Effector memory CD4-positive, alpha-beta T cell (primary cell): ENCODE data around the gene EWSR1.
A peak's percentile ranks its signal among the peaks of the same experiment; 100 is the strongest.
"Not testable (repeated sequence)": the region's sequence is repeated elsewhere in the genome, so short reads cannot be mapped to it uniquely, and the experiment has no call there.

ENCODE experiments used
- DNase-seq, 3 donors: peaks; one replicate each; pipeline ENCODE4 v3.0.0-alpha.2; 2020
- H3K27ac ChIP-seq: 2 replicates; pipeline ENCODE4 v1.7.0; 2013; ENCODE audit warnings: mild to moderate bottlenecking, low read length, moderate library complexity; ENCODE audit not compliant: insufficient read depth, poor library complexity, severe bottlenecking
- H3K27me3 ChIP-seq: replicated peaks from 2 replicates; pipeline ENCODE4 v1.7.0; 2013; ENCODE audit warnings: mild to moderate bottlenecking, low read length; ENCODE audit not compliant: insufficient read depth, control insufficient read depth, poor library complexity, severe bottlenecking
- H3K36me3 ChIP-seq: 2 replicates; pipeline ENCODE4 v1.7.0; 2013; ENCODE audit warnings: mild to moderate bottlenecking, low read length, moderate library complexity; ENCODE audit not compliant: control insufficient read depth, insufficient read depth
- H3K4me1 ChIP-seq: 2 replicates; pipeline ENCODE4 v1.7.0; 2013; ENCODE audit warnings: low read length, mild to moderate bottlenecking; ENCODE audit not compliant: control insufficient read depth, insufficient read depth, poor library complexity, severe bottlenecking
- H3K4me3 ChIP-seq: 2 replicates; pipeline ENCODE4 v1.7.0; 2013; ENCODE audit warnings: low read length, low read depth, mild to moderate bottlenecking; ENCODE audit not compliant: insufficient read depth, poor library complexity, severe bottlenecking
- H3K9me3 ChIP-seq: 2 replicates; pipeline ENCODE4 v1.7.0; 2013; ENCODE audit warnings: mild to moderate bottlenecking, low read length, moderate library complexity; ENCODE audit not compliant: control insufficient read depth

Gene EWSR1

DNA sequence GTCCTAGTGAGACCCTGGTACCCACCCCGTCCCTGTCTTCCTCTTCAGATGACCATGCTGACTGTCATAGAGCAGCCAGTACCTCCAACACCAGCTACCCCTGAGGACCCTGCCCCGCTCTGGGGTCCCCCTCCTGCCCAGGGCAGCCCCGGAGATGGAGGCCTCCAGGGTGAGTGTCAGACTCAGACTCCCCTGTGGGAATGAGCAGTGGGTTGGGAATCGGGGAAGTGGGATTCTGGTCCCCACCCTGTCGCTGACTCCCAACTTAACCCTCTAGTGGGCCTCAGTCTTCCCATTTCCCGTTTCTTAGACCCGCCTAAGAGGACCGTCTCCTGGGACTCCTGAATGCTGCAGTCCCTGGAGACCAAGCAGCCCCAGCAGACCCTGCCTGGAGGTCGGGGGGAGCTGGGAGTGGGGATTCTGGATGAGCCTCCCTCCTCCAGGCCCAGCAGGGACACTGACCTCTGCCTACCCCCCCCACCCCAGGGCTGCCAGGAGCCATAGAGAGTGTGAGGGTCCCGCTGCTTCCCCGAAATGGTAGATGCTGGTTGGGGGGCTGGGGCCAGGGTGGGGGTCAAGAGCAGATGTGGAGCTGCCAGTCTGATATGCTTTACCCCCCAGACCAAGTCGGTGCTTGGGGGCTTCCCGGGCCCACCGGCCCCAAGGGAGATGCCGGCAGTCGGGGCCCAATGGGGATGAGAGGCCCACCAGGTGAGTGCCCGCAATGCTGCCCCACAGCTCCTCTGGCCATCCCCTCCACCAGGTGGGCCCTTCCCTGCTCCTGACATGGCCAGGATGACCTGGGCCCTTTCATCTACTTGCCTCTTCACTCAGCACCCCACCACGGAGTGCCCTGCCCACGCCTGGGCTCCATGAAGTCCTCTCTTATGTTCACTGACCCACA is 36.8 kb upstream of the EWSR1 start:
- Histone ChIP-seq H3K4me3 (no peak overlapping the region), H3K27me3 (no peaks in the 10 kb centered on the region), H3K4me1 (no peaks in the 10 kb centered on the region), H3K27ac (no peak overlapping the region), H3K36me3 (no peaks in the 10 kb centered on the region), H3K9me3 (no peaks in the 10 kb centered on the region)
- no peak for DNase-seq

DNA sequence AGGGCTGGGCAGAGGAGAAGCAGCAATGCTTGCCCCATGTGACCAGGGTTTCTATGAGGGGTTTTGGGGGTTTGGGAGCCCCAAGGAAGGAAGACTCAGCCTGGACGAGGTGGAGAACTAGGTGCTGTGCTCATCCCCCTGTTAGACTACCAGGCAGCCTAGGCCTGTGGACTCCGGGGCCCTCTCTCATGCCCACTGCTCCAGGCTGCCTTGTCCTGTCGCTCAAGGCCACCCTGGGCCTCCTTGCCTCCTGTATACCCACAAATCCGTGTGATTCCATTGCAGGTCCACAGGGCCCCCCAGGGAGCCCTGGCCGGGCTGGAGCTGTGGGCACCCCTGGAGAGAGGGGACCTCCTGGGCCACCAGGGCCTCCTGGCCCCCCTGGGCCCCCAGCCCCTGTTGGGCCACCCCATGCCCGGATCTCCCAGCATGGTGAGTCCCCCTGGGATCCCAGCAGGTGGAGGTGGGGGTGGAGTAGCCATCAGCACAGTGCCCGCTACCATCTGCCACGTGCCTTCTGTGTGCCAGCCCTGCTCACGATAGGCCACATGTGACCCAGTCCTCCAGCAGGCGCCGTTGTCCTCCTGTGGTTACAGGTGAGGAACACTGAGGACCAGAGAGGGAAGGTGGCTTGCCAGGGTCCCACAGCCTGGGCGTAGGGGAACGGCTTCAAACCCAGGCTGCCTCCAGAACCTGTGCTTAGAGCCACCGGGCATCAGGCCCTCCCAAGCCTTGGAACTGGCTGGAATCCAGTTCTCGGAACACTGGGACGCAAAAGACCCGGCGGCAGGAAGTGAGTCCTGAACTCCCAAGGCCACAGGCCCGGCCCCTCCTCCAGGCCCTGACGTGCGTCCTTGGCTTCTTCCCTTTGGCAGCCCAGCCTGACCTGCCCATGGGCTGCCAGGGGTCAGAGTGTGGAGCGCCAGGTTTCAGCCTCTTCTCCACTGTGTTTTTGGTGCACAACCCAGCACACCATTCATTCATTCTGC is 35.8 kb upstream of the EWSR1 start:
- no peaks in the 10 kb centered on the region for H3K36me3 ChIP-seq
- no peaks in the 10 kb centered on the region for H3K27me3 ChIP-seq
- no peak for DNase-seq
- no peaks in the 10 kb centered on the region for H3K9me3 ChIP-seq
- no peak overlapping the region for H3K27ac ChIP-seq
- no peaks in the 10 kb centered on the region for H3K4me1 ChIP-seq
- H3K4me3 ChIP-seq = no peak overlapping the region

DNA sequence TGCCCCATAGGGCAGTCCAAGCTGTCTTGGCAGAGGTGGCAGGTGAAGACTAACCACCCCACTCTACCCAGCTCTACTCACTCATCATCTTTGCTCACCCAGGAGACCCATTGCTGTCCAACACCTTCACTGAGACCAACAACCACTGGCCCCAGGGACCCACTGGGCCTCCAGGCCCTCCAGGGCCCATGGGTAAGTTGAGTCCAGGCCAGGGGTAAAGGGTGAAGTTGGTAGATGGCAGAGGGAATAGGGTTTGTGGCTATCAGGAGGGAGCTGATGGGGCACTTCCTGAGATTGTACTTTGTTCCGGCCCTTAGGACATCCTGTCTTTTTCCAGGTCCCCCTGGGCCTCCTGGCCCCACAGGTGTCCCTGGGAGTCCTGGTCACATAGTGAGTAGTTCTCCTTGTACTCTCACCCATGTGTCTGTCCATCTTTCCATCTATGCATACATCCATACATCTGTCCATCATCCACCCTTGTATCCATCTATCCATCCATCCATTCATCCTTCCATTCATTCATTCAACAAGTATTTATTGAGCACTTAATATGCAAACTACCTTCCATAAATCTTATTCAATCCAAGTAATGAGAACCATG is 34.7 kb upstream of the EWSR1 start:
- H3K27me3 ChIP-seq = no peaks in the 10 kb centered on the region
- no peaks in the 10 kb centered on the region for H3K4me1 ChIP-seq
- no peak for DNase-seq
- no peak overlapping the region for H3K4me3 ChIP-seq
- H3K36me3 ChIP-seq = no peaks in the 10 kb centered on the region
- no peak overlapping the region for H3K27ac ChIP-seq
- H3K9me3 ChIP-seq = no peaks in the 10 kb centered on the region

DNA sequence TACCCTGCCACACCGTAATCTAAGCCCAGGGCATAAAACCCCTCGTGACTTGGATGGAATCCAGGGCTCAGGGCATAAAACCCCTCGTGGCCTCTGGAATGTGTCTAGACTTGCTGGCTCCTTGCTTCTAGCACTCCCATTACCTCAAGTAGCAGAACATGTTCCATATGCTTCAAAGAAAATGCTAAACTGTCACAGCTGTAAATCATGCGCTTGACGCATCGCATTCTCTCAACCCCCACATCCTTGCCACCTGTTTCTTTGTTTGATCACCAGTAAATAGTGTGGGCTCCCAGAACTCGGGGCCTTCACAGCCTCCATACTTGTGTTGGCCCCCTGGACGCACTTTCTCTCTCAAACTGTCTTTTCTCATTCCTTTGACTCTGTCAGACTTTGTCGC is 27.6 kb upstream of the EWSR1 start:
- not testable (repeated sequence) for H3K9me3 ChIP-seq, H3K4me1 ChIP-seq, H3K27me3 ChIP-seq, H3K36me3 ChIP-seq, H3K4me3 ChIP-seq, H3K27ac ChIP-seq, DNase-seq

DNA sequence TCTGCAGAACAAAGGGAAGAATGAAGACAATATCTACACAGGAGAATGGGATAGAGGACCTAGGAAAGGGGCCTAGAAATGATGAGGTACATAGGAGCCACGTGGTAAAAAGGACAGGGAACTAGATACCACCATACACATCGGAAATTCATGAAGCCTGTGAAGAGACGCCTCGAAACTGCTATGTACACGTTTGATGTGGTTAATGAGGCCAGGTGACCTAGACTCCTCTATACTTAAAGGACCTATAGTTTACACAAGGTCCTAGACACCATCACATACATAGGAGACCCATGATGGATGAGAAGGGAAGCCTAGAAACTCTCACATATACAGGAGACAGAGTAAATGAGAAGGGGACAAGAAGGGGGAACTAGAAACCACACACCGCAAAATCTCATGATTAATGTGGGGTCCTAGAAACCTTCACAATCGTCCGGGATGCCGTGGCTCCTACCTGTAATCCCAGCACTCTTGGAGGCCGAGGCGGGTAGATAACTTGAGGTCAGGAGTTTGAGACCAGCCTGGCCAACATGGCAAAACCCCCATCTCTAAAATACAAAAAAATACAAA is 24.1 kb upstream of the EWSR1 start:
- H3K4me1 ChIP-seq = no peaks in the 10 kb centered on the region
- H3K4me3 ChIP-seq = no peak overlapping the region
- no peaks in the 10 kb centered on the region for H3K27me3 ChIP-seq
- H3K9me3 ChIP-seq = no peaks in the 10 kb centered on the region
- H3K36me3 ChIP-seq = no peaks in the 10 kb centered on the region
- no peak overlapping the region for H3K27ac ChIP-seq
- no peak for DNase-seq

DNA sequence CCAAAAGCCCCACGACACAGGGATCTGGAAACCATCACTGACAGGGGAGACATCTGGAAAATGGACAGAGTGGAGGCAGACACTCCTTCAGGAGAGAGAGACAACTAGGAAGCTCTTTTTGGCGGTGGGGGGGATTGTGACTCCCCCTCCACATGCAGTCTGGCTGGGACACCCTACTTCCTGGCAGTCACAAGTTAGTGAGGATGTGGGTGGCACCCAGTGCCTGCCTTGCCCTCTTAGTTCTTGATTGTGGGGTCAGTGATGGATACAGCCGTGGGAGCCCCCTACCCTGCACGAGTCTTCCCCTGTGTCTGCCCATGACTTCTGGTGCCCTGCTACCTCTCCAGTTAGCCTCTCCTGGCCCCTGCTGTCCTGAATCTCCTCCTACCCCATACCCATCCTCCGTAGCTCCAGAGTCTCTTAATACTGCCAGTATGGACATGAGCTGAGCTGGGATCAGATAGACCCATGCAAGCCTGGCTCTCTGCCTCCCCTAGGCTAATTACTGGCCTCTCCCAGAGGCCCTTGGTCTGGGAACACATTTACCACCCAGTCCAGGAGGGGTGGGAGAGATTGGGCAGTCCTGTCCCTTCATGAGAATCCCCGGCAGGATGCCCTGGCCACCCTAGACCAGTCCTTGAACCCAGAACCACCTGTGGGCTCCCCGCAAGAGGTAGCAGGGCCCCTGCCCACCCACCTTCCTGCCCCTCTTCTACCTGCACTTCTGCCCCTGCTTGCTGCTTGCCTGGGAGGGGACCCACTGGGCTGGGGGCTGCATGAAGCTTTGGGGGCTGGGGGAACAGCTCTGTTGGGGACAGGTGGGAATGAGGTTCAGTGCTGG is 23.1 kb upstream of the EWSR1 start:
- H3K27ac ChIP-seq = no peak overlapping the region
- H3K4me3 ChIP-seq = no peak overlapping the region
- no peaks in the 10 kb centered on the region for H3K9me3 ChIP-seq
- H3K36me3 ChIP-seq = no peaks in the 10 kb centered on the region
- no peaks in the 10 kb centered on the region for H3K27me3 ChIP-seq
- H3K4me1 ChIP-seq = no peaks in the 10 kb centered on the region
- no peak for DNase-seq

DNA sequence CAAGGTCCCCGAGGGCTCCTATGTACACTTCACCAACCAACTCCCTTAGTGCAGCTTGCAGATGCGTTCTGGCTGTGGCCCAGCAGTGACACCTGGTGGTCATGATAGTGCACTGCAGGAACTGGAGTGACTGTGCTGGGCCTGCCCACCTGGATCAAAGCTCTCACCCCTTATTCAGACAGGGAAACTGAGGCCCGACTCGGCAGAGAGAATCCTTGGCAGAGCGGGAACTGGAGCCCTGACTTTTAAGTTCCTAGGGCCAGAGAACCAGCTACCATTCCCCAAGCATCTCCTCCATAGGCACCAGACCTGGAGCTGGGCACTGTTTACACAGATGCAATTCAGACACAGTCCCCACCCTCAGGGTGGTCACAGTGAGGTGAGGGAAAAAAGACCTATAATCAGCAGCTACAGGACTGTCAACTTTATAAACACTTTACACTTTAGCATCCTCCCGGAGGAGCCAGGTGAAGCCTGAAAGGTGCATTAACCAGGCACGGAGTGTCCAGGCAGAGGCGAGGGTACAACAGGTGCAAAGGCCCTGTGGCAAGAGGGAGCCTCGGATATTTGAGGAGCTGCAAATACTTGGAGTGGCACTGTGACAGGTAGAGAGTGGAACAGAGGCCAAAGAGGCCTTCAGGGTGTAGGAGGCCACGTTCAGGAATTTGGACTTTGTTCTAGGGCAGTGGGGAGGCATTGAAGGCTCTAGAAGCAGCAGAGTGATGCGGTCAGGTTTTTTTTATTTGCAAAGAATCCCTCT is 22.3 kb upstream of the EWSR1 start:
- no peaks in the 10 kb centered on the region for H3K9me3 ChIP-seq
- DNase-seq = peak; percentile 19 to 45 (median 35)
- H3K27ac ChIP-seq = no peak overlapping the region
- no peaks in the 10 kb centered on the region for H3K36me3 ChIP-seq
- no peak overlapping the region for H3K4me3 ChIP-seq
- no peaks in the 10 kb centered on the region for H3K4me1 ChIP-seq
- H3K27me3 ChIP-seq = no peaks in the 10 kb centered on the region

DNA sequence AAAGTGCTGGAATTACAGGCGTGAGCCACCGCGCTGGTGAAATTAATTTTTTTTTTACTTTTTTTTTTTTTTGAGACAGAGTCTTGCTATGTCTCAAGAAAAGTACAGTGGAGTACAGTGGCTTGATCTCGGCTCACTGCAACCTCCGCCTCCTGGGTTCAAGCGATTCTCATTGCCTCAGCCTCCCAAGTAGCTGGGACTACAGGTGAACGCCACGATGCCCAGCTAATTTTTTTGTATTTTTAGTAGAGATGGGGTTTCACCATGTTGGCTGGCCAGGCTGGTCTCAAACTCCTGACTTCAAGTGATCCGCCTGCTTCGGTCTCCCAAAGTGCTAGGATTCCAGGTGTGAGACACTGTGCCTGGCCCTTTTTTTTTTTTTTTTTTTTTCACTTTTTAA is 20.2 kb upstream of the EWSR1 start:
- H3K27ac ChIP-seq, H3K36me3 ChIP-seq, H3K9me3 ChIP-seq, DNase-seq, H3K4me1 ChIP-seq, H3K27me3 ChIP-seq, H3K4me3 ChIP-seq: not testable (repeated sequence)
